ENCODE results near the gene CPS1. TPM values are rescaled to one million over a fixed set of nuclear protein-coding genes. Genes with fewer than 3 reads are reported as not detected.

The CPS1 gene
- total RNA-seq, 1 experiment from 2014 or later = 14.2 TPM

DNA sequence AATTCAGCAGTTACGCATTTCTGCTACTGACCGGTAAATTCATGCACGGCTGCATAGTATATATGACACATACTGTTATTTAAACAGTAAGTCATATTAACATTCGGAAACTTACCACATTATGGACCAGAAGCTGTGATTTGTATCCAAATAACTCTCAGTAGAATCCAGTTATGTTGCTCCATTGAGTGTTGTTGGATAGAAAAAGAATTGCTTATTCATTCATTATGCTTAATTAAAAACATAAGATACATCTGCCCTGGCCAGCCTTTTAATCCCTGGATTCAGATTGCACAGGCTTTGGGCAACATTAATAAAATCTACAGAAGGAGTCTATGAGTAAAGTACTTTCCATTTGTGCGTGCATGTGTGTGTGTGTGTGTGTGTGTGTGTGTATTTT, 111.3 kb downstream of the CPS1 start:
- no peak overlapping the region for H3K23ac ChIP-seq (ENCODE audit: insufficient read length, low read depth, low read length)
- H3K27me3 ChIP-seq (ENCODE audit: insufficient read depth, low read length) = no peaks in the 10 kb centered on the region
- H2BK12ac ChIP-seq (ENCODE audit: insufficient read length, low read depth, low read length) = no peak overlapping the region
- no peak overlapping the region for H2BK120ac ChIP-seq (ENCODE audit: low read depth, low read length, poor library complexity, severe bottlenecking)
- TF ChIP-seq, protein P1, sequence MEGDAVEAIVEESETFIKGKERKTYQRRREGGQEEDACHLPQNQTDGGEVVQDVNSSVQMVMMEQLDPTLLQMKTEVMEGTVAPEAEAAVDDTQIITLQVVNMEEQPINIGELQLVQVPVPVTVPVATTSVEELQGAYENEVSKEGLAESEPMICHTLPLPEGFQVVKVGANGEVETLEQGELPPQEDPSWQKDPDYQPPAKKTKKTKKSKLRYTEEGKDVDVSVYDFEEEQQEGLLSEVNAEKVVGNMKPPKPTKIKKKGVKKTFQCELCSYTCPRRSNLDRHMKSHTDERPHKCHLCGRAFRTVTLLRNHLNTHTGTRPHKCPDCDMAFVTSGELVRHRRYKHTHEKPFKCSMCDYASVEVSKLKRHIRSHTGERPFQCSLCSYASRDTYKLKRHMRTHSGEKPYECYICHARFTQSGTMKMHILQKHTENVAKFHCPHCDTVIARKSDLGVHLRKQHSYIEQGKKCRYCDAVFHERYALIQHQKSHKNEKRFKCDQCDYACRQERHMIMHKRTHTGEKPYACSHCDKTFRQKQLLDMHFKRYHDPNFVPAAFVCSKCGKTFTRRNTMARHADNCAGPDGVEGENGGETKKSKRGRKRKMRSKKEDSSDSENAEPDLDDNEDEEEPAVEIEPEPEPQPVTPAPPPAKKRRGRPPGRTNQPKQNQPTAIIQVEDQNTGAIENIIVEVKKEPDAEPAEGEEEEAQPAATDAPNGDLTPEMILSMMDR (conservative IDR thresholded peaks at IDR 0.05) = no peak
- Mint-ChIP-seq H3K4me3 (no peak overlapping the region), H3K36me3 (ENCODE audit: insufficient read depth in 1 of 3, low read depth in 3 of 3) (no peaks in the 10 kb centered on the region; a peak in 1 of 7 replicates), H3K4me1 (no peaks in the 10 kb centered on the region), H3K9me3 (peaks cover 2 to 3% of the 10 kb centered on the region in 2 experiments; a peak in 2 of 5 replicates), H3K27me3 (ENCODE audit: low read depth) (no peaks in the 10 kb centered on the region), H3K27ac (no peak overlapping the region)
- H3T11ph ChIP-seq (ENCODE audit: low read length) = no peak overlapping the region
- no peak for DNase-seq
- no peak overlapping the region for H3K14ac ChIP-seq (ENCODE audit: insufficient read depth, low read length)
- no peak overlapping the region for H4K8ac ChIP-seq (replicated peaks; ENCODE audit: insufficient read length, low read depth, low read length)
- no peaks in the 10 kb centered on the region for H4K20me1 ChIP-seq (ENCODE audit: control insufficient read depth, insufficient read depth, insufficient read length)
- no peak overlapping the region for H2AFZ ChIP-seq (ENCODE audit: low read length)
- H3K18ac ChIP-seq (ENCODE audit: insufficient read length, low read depth, low read length) = no peak overlapping the region
- no peak overlapping the region for H2BK15ac ChIP-seq (ENCODE audit: low read depth, low read length)
- no peak overlapping the region for H3K9ac ChIP-seq (ENCODE audit: extremely low read depth, insufficient read length, low read length)
- H4K91ac ChIP-seq (ENCODE audit: insufficient read length, low read depth, low read length) = no peak overlapping the region
- no peak overlapping the region for H3K4ac ChIP-seq (ENCODE audit: low read depth, low read length)
- H3K79me2 ChIP-seq (ENCODE audit: insufficient read depth, low read length) = no peaks in the 10 kb centered on the region
- no peak overlapping the region for H3K56ac ChIP-seq (ENCODE audit: insufficient read length, low read depth, low read length)
- H2AK5ac ChIP-seq (ENCODE audit: insufficient read length, low read length) = no peak overlapping the region
- no peaks in the 10 kb centered on the region for H3K9me3 ChIP-seq (ENCODE audit: control insufficient read depth, low read depth, low read length)
- no peak overlapping the region for H2BK20ac ChIP-seq (ENCODE audit: low read depth, low read length, poor library complexity, severe bottlenecking)
- no peak overlapping the region for H3K27ac ChIP-seq (ENCODE audit: insufficient read length, low read depth, low read length)
- H3K4me2 ChIP-seq (ENCODE audit: insufficient read depth, insufficient read length, low read length) = no peak overlapping the region
- H3K79me1 ChIP-seq (ENCODE audit: insufficient read depth, low read depth, low read length, poor library complexity, severe bottlenecking) = no peaks in the 10 kb centered on the region
- no peaks in the 10 kb centered on the region for H3K23me2 ChIP-seq (ENCODE audit: insufficient read length, low read depth, low read length, poor library complexity, severe bottlenecking)
- H4K5ac ChIP-seq (ENCODE audit: insufficient read length, low read depth, low read length) = no peak overlapping the region
- no peaks in the 10 kb centered on the region for H3K4me1 ChIP-seq (ENCODE audit: insufficient read depth, low read length)
- H2BK5ac ChIP-seq (ENCODE audit: insufficient read length, low read length) = no peak overlapping the region
- WGBS (ENCODE audit: extremely low coverage, insufficient read length, low lambda C conversion rate) = no CpG with 5 or more reads among the region's 5 CpGs

Data from H9 (cell line).